Skeletal muscle tissue (tissue), 4 donors: ENCODE results near the gene SERPIND1. TPM values are rescaled to one million over a fixed set of nuclear protein-coding genes. Genes with fewer than 3 reads are reported as not detected.

Experiments
- H3K27ac ChIP-seq: one replicate; pipeline ENCODE4 v1.7.0; 2013; ENCODE audit warnings: mild to moderate bottlenecking, low read depth, low read length, inconsistent platforms
- H3K27me3 ChIP-seq, 3 donors: one replicate each; pipeline ENCODE4 v1.7.0; 2013; ENCODE audit warnings: low read length in 3 of 3; ENCODE audit not compliant: control insufficient read depth in 3 of 3, insufficient read depth in 3 of 3
- H3K36me3 ChIP-seq, 3 donors: one replicate each; pipeline ENCODE4 v1.7.0; 2013; ENCODE audit warnings: low read length in 3 of 3; ENCODE audit not compliant: control insufficient read depth in 3 of 3, insufficient read depth in 3 of 3
- H3K4me1 ChIP-seq, 3 donors: one replicate each; pipeline ENCODE4 v1.7.0; 2013; ENCODE audit warnings: low read length in 3 of 3, mild to moderate bottlenecking in 3 of 3; ENCODE audit not compliant: control insufficient read depth in 3 of 3, insufficient read depth in 3 of 3
- H3K4me3 ChIP-seq, 3 donors: one replicate each; pipeline ENCODE4 v1.7.0; 2013; ENCODE audit warnings: low read length in 3 of 3
- H3K9ac ChIP-seq, 3 donors: one replicate each; pipeline ENCODE4 v1.7.0; 2013; ENCODE audit warnings: low read length in 3 of 3, mild to moderate bottlenecking in 3 of 3, moderate library complexity in 2 of 3, low read depth in 1 of 3
- H3K9me3 ChIP-seq, 3 donors: one replicate each; pipeline ENCODE4 v1.7.0; 2013; ENCODE audit warnings: low read length in 3 of 3; ENCODE audit not compliant: control insufficient read depth in 3 of 3
- total RNA-seq: library from RNA; depleted of rRNA; stranded (reverse); fragments of >200 nt; gene quantifications from one replicate; pipeline ENCODE4 v1.2.3, GENCODE V29; 2014
- donor health status: Osteomylitis.

SERPIND1 gene
- total RNA-seq, 1 donor from 2014 or later: not detected

- no peak overlapping the region for H3K9ac ChIP-seq
- H3K9me3 ChIP-seq: no peaks in the 10 kb centered on the region
- H3K27me3 ChIP-seq: no peaks in the 10 kb centered on the region
- no peak overlapping the region for H3K27ac ChIP-seq
- peaks cover 40 to 56% (median 43%) of the 10 kb centered on the region in 3 donors for H3K36me3 ChIP-seq
- no peak overlapping the region for H3K4me3 ChIP-seq
- H3K4me1 ChIP-seq: peaks cover 0 to 4% (median 0%) of the 10 kb centered on the region in 3 donors
These were observed 18.5 kb downstream of the SERPIND1 start for GRCh38 chr22:20792221-20792965.

- Histone ChIP-seq H3K4me1 (no peaks in the 10 kb centered on the region), H3K4me3 (no peak overlapping the region), H3K27me3 (no peaks in the 10 kb centered on the region), H3K9me3 (no peaks in the 10 kb centered on the region), H3K27ac (no peak overlapping the region), H3K9ac (no peak overlapping the region), H3K36me3 (peaks cover 42 to 57% (median 43%) of the 10 kb centered on the region in 3 donors)
These were observed 19.2 kb downstream of the SERPIND1 start for GRCh38 chr22:20792966-20793728.

- peaks cover 47 to 57% (median 47%) of the 10 kb centered on the region in 3 donors for H3K36me3 ChIP-seq
These were observed 20.1 kb downstream of the SERPIND1 start for GRCh38 chr22:20793748-20794649.

GRCh38 chr22:20794650-20795413 is 20.9 kb downstream of the SERPIND1 start:
- Histone ChIP-seq H3K9ac (no peak overlapping the region), H3K4me1 (no peaks in the 10 kb centered on the region), H3K27ac (no peak overlapping the region), H3K4me3 (no peak overlapping the region), H3K27me3 (no peaks in the 10 kb centered on the region), H3K36me3 (peaks cover 54 to 64% (median 55%) of the 10 kb centered on the region in 3 donors), H3K9me3 (no peaks in the 10 kb centered on the region)

More at GRCh38 chr22:20793748-20794649, 20.1 kb downstream of the SERPIND1 start:
- Histone ChIP-seq H3K4me1 (no peaks in the 10 kb centered on the region), H3K9ac (no peak overlapping the region), H3K4me3 (no peak overlapping the region), H3K9me3 (no peaks in the 10 kb centered on the region), H3K27ac (no peak overlapping the region), H3K27me3 (no peaks in the 10 kb centered on the region)

GRCh38 chr22:20796731-20797130 is 22.8 kb downstream of the SERPIND1 start:
- no peak overlapping the region for H3K27ac ChIP-seq
- no peak overlapping the region for H3K9ac ChIP-seq
- H3K9me3 ChIP-seq: no peaks in the 10 kb centered on the region
- H3K4me3 ChIP-seq: no peak overlapping the region
- H3K36me3 ChIP-seq: peaks cover 59 to 68% (median 60%) of the 10 kb centered on the region in 3 donors
- no peaks in the 10 kb centered on the region for H3K4me1 ChIP-seq
- H3K27me3 ChIP-seq: no peaks in the 10 kb centered on the region

- H3K4me1 ChIP-seq: no peaks in the 10 kb centered on the region
- no peak overlapping the region for H3K27ac ChIP-seq
- no peak overlapping the region for H3K9ac ChIP-seq
- no peaks in the 10 kb centered on the region for H3K9me3 ChIP-seq
- H3K36me3 ChIP-seq: peaks cover 59 to 73% (median 64%) of the 10 kb centered on the region in 3 donors
- no peaks in the 10 kb centered on the region for H3K27me3 ChIP-seq
- H3K4me3 ChIP-seq: no peak overlapping the region
These were observed 24.3 kb downstream of the SERPIND1 start for GRCh38 chr22:20798218-20798617.

GRCh38 chr22:20798974-20799373 is 25.1 kb downstream of the SERPIND1 start:
- no peaks in the 10 kb centered on the region for H3K27me3 ChIP-seq
- H3K9me3 ChIP-seq: no peaks in the 10 kb centered on the region
- H3K27ac ChIP-seq: no peak overlapping the region
- no peaks in the 10 kb centered on the region for H3K4me1 ChIP-seq
- peaks cover 66 to 76% (median 71%) of the 10 kb centered on the region in 3 donors for H3K36me3 ChIP-seq
- no peak overlapping the region for H3K4me3 ChIP-seq
- no peak overlapping the region for H3K9ac ChIP-seq

GRCh38 chr22:20799449-20799848 is 25.5 kb downstream of the SERPIND1 start:
- Histone ChIP-seq H3K27ac (no peak overlapping the region), H3K4me3 (no peak overlapping the region), H3K9me3 (no peaks in the 10 kb centered on the region), H3K9ac (no peak overlapping the region), H3K4me1 (no peaks in the 10 kb centered on the region), H3K36me3 (peaks cover 70 to 76% (median 76%) of the 10 kb centered on the region in 3 donors), H3K27me3 (no peaks in the 10 kb centered on the region)

- Histone ChIP-seq H3K27ac (no peak overlapping the region), H3K4me1 (no peaks in the 10 kb centered on the region), H3K9me3 (no peaks in the 10 kb centered on the region), H3K4me3 (no peak overlapping the region), H3K9ac (no peak overlapping the region), H3K36me3 (peaks cover 73 to 75% (median 75%) of the 10 kb centered on the region in 3 donors), H3K27me3 (no peaks in the 10 kb centered on the region)
These were observed 28.5 kb downstream of the SERPIND1 start for GRCh38 chr22:20802452-20802851.
